Esophagus squamous epithelium (tissue), 4 donors: ENCODE results near the gene PUS10.

Experiments used
- CTCF ChIP-seq, 6 experiments: fragments of 450-650 bp in 4 of 6; fragments of 200-600 bp in 2 of 6; sonication (generic) in 2 of 6; IDR thresholded peaks; one replicate each; pipeline ENCODE4 v1.5.1; 2016 to 2019; ENCODE audit warnings: antibody characterized with exemption in 6 of 6, mild to moderate bottlenecking in 4 of 6, moderate library complexity in 4 of 6
- POLR2A ChIP-seq, 4 donors: fragments of 450-650 bp; IDR thresholded peaks; one replicate each; pipeline ENCODE4 v1.6.1; 2017; ENCODE audit warnings: antibody characterized with exemption in 4 of 4, mild to moderate bottlenecking in 4 of 4, moderate library complexity in 3 of 4

DNA sequence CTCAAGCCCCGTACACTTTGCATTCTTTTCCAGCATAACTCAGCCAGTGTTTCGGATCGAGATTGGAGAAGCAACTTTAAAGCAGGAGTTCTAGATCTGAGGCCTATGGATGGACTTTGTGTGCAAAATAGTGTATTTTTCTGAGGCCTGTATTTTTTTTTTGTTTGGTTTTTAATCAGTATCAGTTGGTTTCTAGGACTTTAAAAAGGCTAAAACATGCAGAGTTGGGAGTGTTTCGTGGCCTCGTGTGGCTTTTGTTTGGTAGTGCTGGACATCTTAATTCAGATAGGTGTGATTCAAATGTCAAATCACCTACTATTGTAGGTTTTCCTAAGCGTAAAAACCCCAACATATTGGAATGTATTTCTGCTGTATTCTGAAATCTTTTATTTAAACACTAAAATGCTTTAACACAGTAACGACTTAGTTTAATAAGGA lies 282 bp upstream of the PUS10 start:
- no peak for TF ChIP-seq CTCF (IDR thresholded peaks at IDR 0.05)
- TF ChIP-seq POLR2A (IDR thresholded peaks at IDR 0.05) = no peak
